ENCODE data around the gene KCNK16. TPM values are rescaled to one million over a fixed set of nuclear protein-coding genes. Genes with fewer than 3 reads are reported as not detected.

Gene KCNK16
- total and polyA plus RNA-seq, 2 donors = not detected

DNA sequence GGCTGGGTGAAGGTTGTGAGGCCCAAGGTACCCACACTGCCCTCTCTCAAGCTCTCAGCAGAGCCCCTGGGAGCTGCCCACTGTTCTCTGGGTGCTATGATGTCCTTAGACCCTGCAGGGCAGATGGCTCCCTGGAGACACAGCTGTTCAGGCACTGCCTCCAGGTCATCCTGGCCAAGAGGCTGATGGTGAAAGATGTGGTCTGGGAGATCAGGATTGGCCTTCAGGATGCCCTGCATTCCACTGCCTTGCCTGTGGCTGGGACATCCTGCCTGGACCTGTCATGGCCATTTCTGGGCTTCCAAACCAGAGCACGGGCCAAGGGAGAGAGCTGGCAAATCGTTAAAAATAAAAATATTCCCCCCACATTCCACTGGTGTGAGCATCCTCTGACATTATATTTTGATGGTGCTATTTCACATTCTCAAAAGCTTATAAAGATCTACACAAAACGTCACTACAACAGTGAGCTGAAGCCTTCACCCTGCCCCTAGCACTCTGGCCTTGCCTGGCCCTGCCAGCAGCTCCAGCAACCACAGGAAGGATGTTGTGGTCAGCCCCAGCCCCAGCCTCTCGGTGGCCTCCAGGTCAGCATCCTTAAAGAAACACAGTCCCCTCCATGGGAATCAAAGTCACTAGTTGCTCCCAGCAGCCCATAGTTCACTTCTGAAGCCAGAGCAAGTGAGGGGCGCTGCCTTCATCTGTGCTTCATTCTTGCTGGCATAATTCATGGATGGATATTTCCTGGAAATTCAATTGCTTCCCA, 13.5 kb upstream of the KCNK16 start:
- no peak overlapping the region for H3K4me3 ChIP-seq (ENCODE audit: low read depth, low read length)
- H3K27ac ChIP-seq (ENCODE audit: low read depth) = no peak overlapping the region
- no peaks in the 10 kb centered on the region for H3K36me3 ChIP-seq (ENCODE audit: insufficient read depth)
- 53% methylated on average over 5 of the region's 5 CpGs for WGBS
- no peaks in the 10 kb centered on the region for H3K4me1 ChIP-seq (ENCODE audit: insufficient read depth)
- DNase-seq (ENCODE audit: extremely low spot score) = no peak

DNA sequence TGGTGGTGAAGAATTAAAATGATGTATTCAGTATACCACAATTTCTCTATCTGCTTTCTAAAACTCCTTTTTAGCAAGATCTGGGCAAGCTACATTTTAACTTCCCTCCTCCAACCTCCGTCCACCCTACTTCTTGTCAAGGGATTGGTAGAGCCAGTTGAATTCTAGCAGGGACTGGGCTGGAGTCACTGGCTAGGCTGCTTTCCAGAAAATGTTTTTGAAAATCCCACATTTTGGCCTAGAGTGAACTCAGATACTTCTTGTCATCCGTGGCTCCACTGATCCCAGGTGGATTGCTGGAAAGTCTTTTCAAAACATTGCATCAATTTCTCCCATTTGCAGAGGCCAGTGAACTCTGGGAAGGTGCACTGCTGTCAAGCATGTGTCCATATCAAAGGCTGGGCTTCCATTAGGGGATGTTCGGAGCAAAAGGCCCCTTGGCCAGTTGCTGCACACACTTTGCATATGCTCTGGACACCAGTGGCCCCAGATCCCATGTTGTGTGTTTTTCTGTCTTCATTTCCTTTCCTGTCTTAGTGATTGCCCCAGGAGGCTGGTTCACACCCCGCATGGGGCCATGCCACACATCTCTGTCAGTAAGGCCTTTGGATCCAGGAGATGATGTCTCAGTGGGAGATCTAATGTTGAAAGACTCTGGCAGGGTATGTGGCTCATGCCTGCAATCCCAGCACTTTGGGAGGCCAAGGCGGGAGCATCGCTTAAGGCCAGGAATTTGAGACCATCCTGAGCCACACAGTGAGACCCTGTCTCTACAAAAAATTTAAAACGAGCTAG, 11.3 kb upstream of the KCNK16 start:
- Histone ChIP-seq H3K27ac (ENCODE audit: low read depth) (no peak overlapping the region), H3K36me3 (ENCODE audit: insufficient read depth) (no peaks in the 10 kb centered on the region), H3K4me1 (ENCODE audit: insufficient read depth) (no peaks in the 10 kb centered on the region), H3K4me3 (ENCODE audit: low read depth, low read length) (no peak overlapping the region)
- DNase-seq (ENCODE audit: extremely low spot score) = no peak
- 75% methylated on average over 7 of the region's 7 CpGs for WGBS

DNA sequence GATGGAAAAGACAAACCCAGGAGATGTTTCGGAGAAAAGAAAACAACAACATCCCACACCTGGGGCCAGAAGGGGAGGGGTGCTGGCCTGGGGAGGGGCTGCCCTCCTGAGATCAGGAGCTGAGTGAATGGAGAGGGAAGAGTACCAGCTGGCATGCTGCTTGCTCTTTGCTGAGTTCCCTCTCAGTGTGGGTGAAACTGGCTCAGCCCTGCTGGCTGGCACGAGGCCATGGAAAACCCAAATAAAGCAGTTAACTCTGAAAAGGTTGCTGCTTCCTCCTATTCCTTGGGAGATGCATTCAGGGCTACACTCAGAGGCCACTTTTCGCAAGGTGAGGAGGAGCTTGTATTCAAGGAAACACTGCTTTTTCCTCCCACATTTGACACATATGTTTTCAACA, 8.0 kb upstream of the KCNK16 start:
- no peak overlapping the region for H3K4me3 ChIP-seq (ENCODE audit: low read depth, low read length)
- H3K4me1 ChIP-seq (ENCODE audit: insufficient read depth) = no peaks in the 10 kb centered on the region
- WGBS = 56% methylated on average over 3 of the region's 3 CpGs
- DNase-seq (ENCODE audit: extremely low spot score) = no peak
- no peak overlapping the region for H3K27ac ChIP-seq (ENCODE audit: low read depth)
- H3K36me3 ChIP-seq (ENCODE audit: insufficient read depth) = no peaks in the 10 kb centered on the region

DNA sequence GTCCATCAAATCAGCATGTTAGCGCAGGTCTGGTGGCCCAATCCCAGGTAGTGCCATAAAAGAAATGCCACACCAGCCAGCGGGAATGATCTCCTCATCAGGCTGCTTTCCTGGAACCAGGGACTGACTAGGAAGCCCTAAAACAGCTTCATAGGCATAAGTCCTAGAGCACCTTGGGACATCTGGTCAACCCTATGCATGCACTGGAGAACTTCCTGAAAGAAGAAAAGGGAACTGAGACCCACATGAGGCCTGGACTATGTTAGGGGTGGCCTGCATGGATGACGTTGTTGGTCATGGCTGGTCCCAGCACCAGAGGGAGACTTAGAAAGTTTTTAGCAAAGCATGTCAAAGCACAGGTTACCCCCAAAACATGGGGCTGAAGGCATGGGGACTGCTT, 7.6 kb upstream of the KCNK16 start:
- Histone ChIP-seq H3K4me3 (ENCODE audit: low read depth, low read length) (no peak overlapping the region), H3K4me1 (ENCODE audit: insufficient read depth) (no peaks in the 10 kb centered on the region), H3K36me3 (ENCODE audit: insufficient read depth) (no peaks in the 10 kb centered on the region), H3K27ac (ENCODE audit: low read depth) (no peak overlapping the region)
- WGBS = 78% methylated on average over 3 of the region's 3 CpGs
- no peak for DNase-seq (ENCODE audit: extremely low spot score)

DNA sequence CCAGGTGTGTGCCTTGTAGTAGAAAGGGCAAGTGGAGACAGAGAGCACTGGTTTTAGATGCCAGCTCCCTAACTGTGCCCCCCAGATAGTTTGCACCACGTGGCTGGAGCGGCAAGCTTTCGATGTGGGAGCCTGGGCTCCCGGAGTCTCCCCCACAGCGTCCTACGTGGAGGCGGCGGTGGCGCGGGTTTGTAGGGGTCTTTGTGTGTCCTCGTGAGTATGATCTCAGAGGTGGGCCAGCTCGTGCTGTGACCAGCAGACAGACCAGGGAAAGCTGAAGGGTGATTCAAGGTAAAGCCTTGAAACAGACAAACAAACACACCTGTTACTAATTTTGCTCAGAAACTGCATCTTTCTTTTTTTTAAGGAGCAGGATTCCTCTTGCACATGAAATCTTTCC, 5.6 kb upstream of the KCNK16 start:
- H3K4me1 ChIP-seq (ENCODE audit: insufficient read depth) = no peaks in the 10 kb centered on the region
- no peak for DNase-seq (ENCODE audit: extremely low spot score)
- no peaks in the 10 kb centered on the region for H3K36me3 ChIP-seq (ENCODE audit: insufficient read depth)
- no peak overlapping the region for H3K4me3 ChIP-seq (ENCODE audit: low read depth, low read length)
- no peak overlapping the region for H3K27ac ChIP-seq (ENCODE audit: low read depth)
- WGBS = 85% methylated on average over 12 of the region's 12 CpGs

DNA sequence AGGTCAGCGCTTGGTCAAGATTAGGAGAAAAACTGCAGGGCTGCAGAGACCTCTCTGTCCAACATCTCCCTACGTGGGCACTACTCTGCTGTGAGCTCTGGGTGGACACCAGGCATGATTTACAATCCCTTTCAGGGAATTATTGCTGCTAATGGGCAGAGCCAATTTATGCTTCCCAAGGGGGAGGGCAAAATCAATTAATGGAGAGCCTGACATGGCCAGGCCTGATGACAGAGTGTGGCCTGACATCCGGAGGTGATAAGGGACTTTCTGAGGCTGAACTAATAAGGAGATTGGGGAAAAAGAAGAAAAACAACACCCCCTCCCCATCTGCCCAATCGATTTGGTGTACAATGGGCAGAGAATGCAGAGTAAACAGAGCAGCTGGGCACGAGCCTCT, 5.0 kb upstream of the KCNK16 start:
- WGBS = 65% methylated on average over 5 of the region's 5 CpGs
- Histone ChIP-seq H3K36me3 (ENCODE audit: insufficient read depth) (no peaks in the 10 kb centered on the region), H3K27ac (ENCODE audit: low read depth) (no peak overlapping the region), H3K4me1 (ENCODE audit: insufficient read depth) (no peaks in the 10 kb centered on the region), H3K4me3 (ENCODE audit: low read depth, low read length) (no peak overlapping the region)
- no peak for DNase-seq (ENCODE audit: extremely low spot score)

DNA sequence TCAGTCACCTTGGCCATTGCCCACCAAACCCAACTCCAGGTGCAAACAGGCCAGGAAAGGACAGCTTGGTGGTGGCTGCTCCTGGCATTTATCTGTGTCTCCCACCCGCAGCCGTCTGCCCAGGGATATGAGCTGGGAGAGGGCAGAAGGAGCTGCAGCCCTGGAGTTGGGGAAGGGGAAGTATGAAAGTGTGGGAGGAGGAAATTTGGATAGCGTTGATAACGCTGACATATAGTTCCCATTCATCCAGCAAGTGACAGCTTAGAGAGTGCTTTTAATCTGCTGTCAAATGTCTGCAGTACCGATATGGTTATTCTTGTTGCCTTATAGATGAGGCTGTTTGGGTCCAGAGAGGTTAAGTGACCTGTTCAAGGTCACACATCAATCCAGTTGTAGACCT, 741 bp downstream of the KCNK16 start:
- 69% methylated on average over 5 of the region's 5 CpGs for whole genome bisulfite sequencing
- H3K4me3 ChIP-seq (ENCODE audit: low read depth, low read length) = no peak overlapping the region
- H3K36me3 ChIP-seq (ENCODE audit: insufficient read depth) = no peaks in the 10 kb centered on the region
- no peaks in the 10 kb centered on the region for H3K4me1 ChIP-seq (ENCODE audit: insufficient read depth)
- DNase-seq (ENCODE audit: extremely low spot score) = no peak
- H3K27ac ChIP-seq (ENCODE audit: low read depth) = no peak overlapping the region

DNA sequence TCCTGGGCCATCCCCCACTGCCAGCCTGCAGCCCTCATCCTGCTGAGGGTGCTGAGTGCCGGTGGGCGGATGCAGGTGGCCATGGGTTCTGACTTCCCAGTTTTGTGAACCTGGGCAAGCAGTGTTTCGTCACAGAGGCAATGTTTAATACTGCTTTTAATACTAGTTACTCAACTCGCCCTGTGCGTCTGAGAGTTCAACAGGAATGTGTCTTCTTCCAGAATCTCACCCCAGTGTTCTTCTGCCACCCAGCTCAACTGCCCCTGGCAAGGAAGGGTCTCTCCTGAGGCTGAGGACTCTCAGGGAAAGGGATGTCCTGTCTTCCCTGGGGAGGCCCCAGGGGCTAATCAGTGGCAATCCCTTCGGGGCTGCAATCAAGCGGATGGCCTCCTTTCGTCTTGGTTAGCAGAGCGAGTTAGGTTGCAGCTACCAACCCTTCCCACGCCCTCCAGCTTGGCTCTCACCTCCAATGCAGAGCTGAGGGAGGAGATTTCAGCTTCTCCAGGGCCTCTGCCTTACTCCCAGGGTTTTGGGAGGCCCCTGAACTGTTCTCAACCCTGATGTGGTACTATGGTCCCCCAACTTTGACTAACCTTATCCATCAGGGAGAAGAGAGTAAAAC, 2.0 kb downstream of the KCNK16 start:
- no peak overlapping the region for H3K27ac ChIP-seq (ENCODE audit: low read depth)
- no peaks in the 10 kb centered on the region for H3K4me1 ChIP-seq (ENCODE audit: insufficient read depth)
- H3K36me3 ChIP-seq (ENCODE audit: insufficient read depth) = no peaks in the 10 kb centered on the region
- H3K4me3 ChIP-seq (ENCODE audit: low read depth, low read length) = no peak overlapping the region
- DNase-seq (ENCODE audit: extremely low spot score) = no peak
- WGBS = 74% methylated on average over 10 of the region's 10 CpGs

DNA sequence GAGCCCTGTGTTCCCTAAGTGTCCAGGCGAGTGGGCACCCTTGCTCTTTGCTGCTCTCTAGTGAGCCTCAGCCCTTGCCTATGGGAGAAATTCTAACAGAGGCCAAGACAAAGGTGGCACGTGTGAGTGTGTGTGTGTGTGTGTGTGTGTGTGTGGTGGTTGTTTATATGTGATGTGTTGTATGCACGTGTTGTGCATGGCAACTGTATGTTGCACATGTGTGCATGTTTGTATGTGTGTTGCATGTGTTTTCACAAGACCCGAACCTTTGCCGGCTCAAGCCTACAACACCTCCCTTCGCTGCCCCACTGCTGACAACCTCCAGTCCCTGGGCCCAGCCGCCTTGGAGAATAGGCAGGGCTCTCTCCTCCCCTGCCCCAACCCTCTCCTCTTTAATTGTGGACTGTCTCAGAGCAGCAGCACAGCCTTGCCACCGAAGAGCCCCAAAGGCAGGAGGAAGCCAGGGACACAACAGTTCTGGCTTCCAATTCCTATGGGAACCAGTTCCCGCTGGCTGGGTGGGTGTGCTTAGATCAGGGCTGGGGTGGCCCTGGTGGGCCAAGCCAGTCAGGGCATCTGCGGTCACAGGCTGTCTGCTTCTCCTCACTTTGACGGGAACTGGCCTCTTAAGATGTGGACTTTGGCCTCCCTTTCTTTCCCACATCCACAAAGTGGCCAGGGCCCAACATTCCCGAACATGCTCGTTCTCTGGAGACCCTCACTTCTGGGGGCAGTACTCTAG, 2.7 kb downstream of the KCNK16 start:
- DNase-seq (ENCODE audit: extremely low spot score) = no peak
- Histone ChIP-seq H3K27ac (ENCODE audit: low read depth) (no peak overlapping the region), H3K36me3 (ENCODE audit: insufficient read depth) (no peaks in the 10 kb centered on the region), H3K4me1 (ENCODE audit: insufficient read depth) (no peaks in the 10 kb centered on the region), H3K4me3 (ENCODE audit: low read depth, low read length) (no peak overlapping the region)
- WGBS = 61% methylated on average over 13 of the region's 13 CpGs

DNA sequence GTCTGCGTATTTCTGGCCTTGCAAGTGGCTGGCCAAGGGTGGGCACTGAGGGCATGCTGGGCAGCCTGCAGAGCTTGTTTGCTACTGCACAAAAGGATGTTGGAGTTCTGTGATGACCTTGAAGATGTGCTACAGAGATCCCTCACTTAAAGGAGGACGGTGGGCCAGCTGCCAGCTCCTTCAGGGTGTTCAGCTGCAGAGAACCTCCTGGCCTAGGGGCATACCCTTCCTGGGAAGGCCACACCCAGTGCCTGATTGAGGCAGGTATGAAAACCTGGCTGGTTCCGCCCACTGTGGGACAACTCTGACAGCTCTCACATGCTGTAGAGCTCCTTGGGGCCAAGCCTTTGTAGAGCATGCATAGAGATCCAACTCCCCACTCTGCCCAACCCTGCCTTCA, 5.2 kb downstream of the KCNK16 start:
- Histone ChIP-seq H3K4me1 (ENCODE audit: insufficient read depth) (no peaks in the 10 kb centered on the region), H3K4me3 (ENCODE audit: low read depth, low read length) (no peak overlapping the region), H3K36me3 (ENCODE audit: insufficient read depth) (no peaks in the 10 kb centered on the region), H3K27ac (ENCODE audit: low read depth) (no peak overlapping the region)
- WGBS = 88% methylated on average over 3 of the region's 3 CpGs
- no peak for DNase-seq (ENCODE audit: extremely low spot score)

DNA sequence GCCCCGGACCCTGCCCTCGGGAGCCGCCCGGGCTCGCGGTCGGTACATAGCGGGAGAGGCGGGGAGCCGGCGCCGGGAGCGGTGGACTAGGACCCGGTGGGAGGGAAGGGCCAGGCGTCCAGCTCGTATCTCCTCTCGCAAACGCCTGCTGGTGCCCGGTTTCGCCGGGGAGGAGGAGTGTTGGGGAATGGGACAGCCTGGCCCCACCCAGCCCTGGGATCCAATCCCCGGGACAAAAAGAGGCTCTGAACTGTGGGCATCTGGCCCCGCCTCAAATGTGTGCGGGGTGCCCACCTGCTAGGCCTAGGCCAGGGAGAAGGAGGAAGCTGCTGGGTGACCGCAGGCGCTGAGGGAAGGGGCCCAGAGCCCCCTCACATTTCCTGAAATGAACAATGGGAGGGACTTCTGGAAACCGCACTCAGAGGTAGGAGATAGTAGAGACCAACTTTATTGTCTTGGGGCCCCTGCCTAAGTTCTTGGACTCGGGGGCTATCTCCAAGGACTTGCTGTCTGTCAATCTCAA, 8.2 kb downstream of the KCNK16 start, which contains the start of gene KCNK17:
KCNK17 (minus strand) TSS at position 147 of the 523 bp plus-strand sequence; CDS start at position 48, 99 bp downstream.
- peak within 1 kb of the TSS; percentile 32 for H3K4me3 ChIP-seq (ENCODE audit: low read depth, low read length)
- H3K36me3 ChIP-seq (ENCODE audit: insufficient read depth) = no peaks in the 10 kb centered on the region
- H3K27ac ChIP-seq (ENCODE audit: low read depth) = no peak within 1 kb of the TSS
- no peak for DNase-seq (ENCODE audit: extremely low spot score)
- no peaks in the 10 kb centered on the region for H3K4me1 ChIP-seq (ENCODE audit: insufficient read depth)
- WGBS = 17% methylated on average over 28 of the region's 28 CpGs

DNA sequence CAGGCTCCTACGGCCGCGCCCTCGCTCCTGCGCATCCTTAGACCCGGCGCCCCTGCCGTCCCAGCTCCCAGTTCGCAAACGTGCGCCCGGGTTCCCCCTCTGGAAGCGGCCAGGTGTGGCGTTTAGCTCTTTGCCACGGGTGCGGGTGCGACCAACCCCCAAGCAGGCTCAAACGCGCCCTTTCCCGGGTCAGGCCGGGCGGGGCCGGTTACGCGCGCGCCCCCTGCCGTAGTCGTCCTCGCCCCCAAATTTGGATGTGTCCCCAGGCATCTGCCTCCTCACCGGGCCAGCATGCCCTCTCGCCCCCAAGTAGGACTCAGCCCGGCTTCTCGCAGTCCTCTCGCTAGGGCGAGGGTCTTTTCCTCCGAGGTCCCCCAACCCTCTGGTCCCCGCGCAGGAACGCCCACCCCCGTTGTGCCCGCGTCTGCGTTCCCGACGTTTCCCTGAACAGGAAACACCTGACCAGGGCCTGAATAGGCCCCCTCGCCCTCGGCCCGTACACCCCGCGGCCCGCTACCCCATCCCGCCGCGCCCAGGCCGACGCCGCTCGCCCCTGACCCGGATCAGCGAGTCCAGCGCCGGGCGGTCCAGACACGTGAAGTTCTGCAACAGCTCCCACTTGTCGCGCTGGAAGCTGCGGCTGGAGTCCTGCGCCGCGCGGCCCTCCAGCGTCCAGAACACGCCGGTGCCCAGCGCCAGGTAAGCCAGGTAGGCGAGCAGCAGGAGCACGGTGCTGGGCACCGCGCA, 8.8 kb downstream of the KCNK16 start:
- Histone ChIP-seq H3K4me3 (ENCODE audit: low read depth, low read length) (peak overlapping the region; percentile 32), H3K27ac (ENCODE audit: low read depth) (no peak overlapping the region), H3K4me1 (ENCODE audit: insufficient read depth) (no peaks in the 10 kb centered on the region), H3K36me3 (ENCODE audit: insufficient read depth) (no peaks in the 10 kb centered on the region)
- no peak for DNase-seq (ENCODE audit: extremely low spot score)
- WGBS = 2% methylated on average over 80 of the region's 80 CpGs
